K562 (cell line): ENCODE data around the gene LSR. TPM values are rescaled to one million over a fixed set of nuclear protein-coding genes. Genes with fewer than 3 reads are reported as not detected.

Experiments
- ATAC-seq: fragments of 200-7000 bp; cut with Tn5 transposase; 3 replicates; pipeline ENCODE4 v1.9.1; 2020; ENCODE audit warnings: moderate library complexity
- BruUV-seq: library from RNA; stranded (reverse); fragments of 400-500 nt; replicated peaks from 2 replicates; lab custom pipeline; 2021; lab: Mats Ljungman, UMichigan
- CTCF ChIA-PET: fragments of 300-600 bp; formaldehyde crosslinking; extraction: SDS; loops from one replicate; lab custom pipeline; 2021; ENCODE audit warnings: low intra/inter-chr PET ratio; lab: Yijun Ruan, JAX
- POLR2A ChIA-PET: fragments of 300-600, 350-650 bp; sonication (Branson Sonifier 250); formaldehyde crosslinking; extraction: SDS; loops from one replicate; lab custom pipeline; 2021; ENCODE audit warnings: antibody characterized with exemption, inconsistent platforms; lab: Yijun Ruan, JAX
- DNase-seq, 4 experiments: peaks; one replicate each; pipeline versions ENCODE4 v3.0.0 to v3.0.0-alpha.2; 2011 to 2018; ENCODE audit warnings: low spot score in 3 of 4, mixed read lengths in 3 of 4; ENCODE audit errors: extremely low read depth in 1 of 4
- FAIRE-seq: peaks from 2 replicates; lab custom pipeline; 2011; peaks lifted over from hg19 to GRCh38; lab: Jason Lieb, UNC
- H2AFZ ChIP-seq: 2 replicates; pipeline ENCODE4 v1.6.0; 2011; ENCODE audit warnings: low read depth, low read length, control low read depth, inconsistent platforms
- H3K27ac ChIP-seq: fragments of 200-600 bp; 3 replicates; pipeline ENCODE4 v1.8.0; 2011; ENCODE audit warnings: low read depth, mild to moderate bottlenecking, control low read depth, inconsistent platforms, low read length, moderate library complexity, mixed read lengths; ENCODE audit errors: extremely low read depth
- H3K27me3 ChIP-seq, 2 experiments: fragments of 300-600 bp in 1 of 2; 2 replicates in 1 of 2; 3 replicates in 1 of 2; pipeline versions ENCODE4 v1.6.0 to v1.8.0; 2011; ENCODE audit warnings: inconsistent platforms in 2 of 2, low read length in 2 of 2, mild to moderate bottlenecking in 1 of 2, mixed read lengths in 1 of 2, moderate library complexity in 1 of 2; ENCODE audit not compliant: control insufficient read depth in 2 of 2, insufficient read depth in 2 of 2
- H3K36me3 ChIP-seq: fragments of 300-600 bp; 3 replicates; pipeline ENCODE4 v1.8.0; 2011; ENCODE audit warnings: mild to moderate bottlenecking, low read length, inconsistent platforms; ENCODE audit not compliant: control insufficient read depth, insufficient read depth
- H3K4me1 ChIP-seq, 2 experiments: fragments of 200-600 bp in 1 of 2; replicated peaks in 1 of 2; 2 replicates in 1 of 2; 3 replicates in 1 of 2; pipeline versions ENCODE4 v1.5.1 to v1.8.0; 2011; ENCODE audit warnings: inconsistent platforms in 2 of 2, low read length in 2 of 2, mild to moderate bottlenecking in 1 of 2, mixed read lengths in 1 of 2, moderate library complexity in 1 of 2; ENCODE audit not compliant: control insufficient read depth in 2 of 2, insufficient read depth in 2 of 2
- H3K4me2 ChIP-seq: 2 replicates; pipeline ENCODE4 v1.6.1; 2011; ENCODE audit warnings: low read length, control low read depth, inconsistent platforms, mixed read lengths; ENCODE audit not compliant: insufficient read depth
- H3K4me3 ChIP-seq: fragments of 200-600 bp; sonication (generic), shearing (Covaris generic); 2 replicates; pipeline ENCODE4 v1.5.1; 2016; ENCODE audit warnings: control low read depth, inconsistent platforms
- H3K79me2 ChIP-seq: fragments of 200-600 bp; 3 replicates; pipeline ENCODE4 v1.8.0; 2011; ENCODE audit warnings: low read length, inconsistent platforms; ENCODE audit not compliant: control insufficient read depth, insufficient read depth
- H3K9ac ChIP-seq, 2 experiments: 2 replicates each; pipeline versions ENCODE4 v1.6.0 to v1.6.1; 2011; ENCODE audit warnings: low read depth in 2 of 2, low read length in 2 of 2, control low read depth in 1 of 2, inconsistent platforms in 1 of 2, mild to moderate bottlenecking in 1 of 2, mixed read lengths in 1 of 2; ENCODE audit not compliant: insufficient read depth in 1 of 2
- H3K9me1 ChIP-seq: one replicate; pipeline ENCODE4 v1.6.0; 2011; ENCODE audit warnings: inconsistent platforms, mild to moderate bottlenecking, low read length, moderate library complexity; ENCODE audit not compliant: control insufficient read depth, insufficient read depth
- H3K9me3 ChIP-seq: replicated peaks from 2 replicates; pipeline ENCODE4 v1.5.1; 2011; ENCODE audit warnings: low read depth, low read length, inconsistent platforms; ENCODE audit not compliant: control insufficient read depth, insufficient read depth
- H4K20me1 ChIP-seq: replicated peaks from 2 replicates; pipeline ENCODE4 v1.6.1; 2011; ENCODE audit warnings: low read length, inconsistent platforms, mixed read lengths; ENCODE audit not compliant: control insufficient read depth, insufficient read depth
- ARHGAP35 ChIP-seq: fragments of 450-650 bp; IDR thresholded peaks from 2 replicates; pipeline ENCODE4 v1.6.1; 2018; ENCODE audit not compliant: partially characterized antibody
- ATF1 ChIP-seq, 2 experiments: fragments of 450-650 bp in 1 of 2; IDR thresholded peaks; 2 replicates each; pipeline ENCODE4 v1.6.1; 2016; ENCODE audit warnings: missing compliant biosample characterization in 1 of 2, missing genetic modification characterization in 1 of 2
- CCAR2 ChIP-seq: fragments of 200-400 bp; formaldehyde crosslinking; IDR thresholded peaks from 2 replicates; pipeline ENCODE4 v1.6.1; 2017; ENCODE audit warnings: mild to moderate bottlenecking, low read depth, low read length
- CREBBP ChIP-seq: IDR thresholded peaks from one replicate; pipeline ENCODE4 v1.6.1; 2012; ENCODE audit warnings: low read depth, mild to moderate bottlenecking, control low read depth, inconsistent platforms, low read length
- CTBP1 ChIP-seq: fragments of 450-650 bp; IDR thresholded peaks from 2 replicates; pipeline ENCODE4 v1.6.1; 2016; ENCODE audit warnings: borderline replicate concordance
- HCFC1 ChIP-seq: IDR thresholded peaks from 2 replicates; pipeline ENCODE4 v1.6.1; 2012; ENCODE audit warnings: low read depth, low read length, improper control_type of control experiment
- HLTF ChIP-seq: fragments of 450-650 bp; IDR thresholded peaks from 2 replicates; pipeline ENCODE4 v1.6.1; 2016
- MEIS2 ChIP-seq: fragments of 450-650 bp; IDR thresholded peaks from 2 replicates; pipeline ENCODE4 v1.6.1; 2014; ENCODE audit warnings: mild to moderate bottlenecking; ENCODE audit not compliant: partially characterized antibody
- PBX2 ChIP-seq, 2 experiments: IDR thresholded peaks in 1 of 2; conservative IDR thresholded peaks in 1 of 2; 2 replicates each; pipeline ENCODE4 v1.6.1; 2016; ENCODE audit warnings: low read depth in 2 of 2, mild to moderate bottlenecking in 1 of 2, missing compliant biosample characterization in 1 of 2, missing genetic modification characterization in 1 of 2, moderate library complexity in 1 of 2
- SREBF2 ChIP-seq: sonication (generic); formaldehyde crosslinking; IDR thresholded peaks from 2 replicates; pipeline ENCODE4 v1.4.0; 2020; ENCODE audit warnings: mild to moderate bottlenecking, missing genetic modification reagents
- UBTF ChIP-seq, 2 experiments: IDR thresholded peaks; 2 replicates each; pipeline ENCODE4 v1.6.1; 2012; ENCODE audit warnings: improper control_type of control experiment in 2 of 2, low read depth in 2 of 2, low read length in 2 of 2, borderline replicate concordance in 1 of 2
- ZBTB7A ChIP-seq: IDR thresholded peaks from 2 replicates; pipeline ENCODE4 v1.6.1; 2011; ENCODE audit warnings: low read depth, mild to moderate bottlenecking, low read length, moderate library complexity, borderline replicate concordance; ENCODE audit not compliant: control insufficient read depth
- ZNF224 ChIP-seq: sonication (generic); formaldehyde crosslinking; IDR thresholded peaks from 2 replicates; pipeline ENCODE4 v1.8.0; 2022; ENCODE audit warnings: mild to moderate bottlenecking, missing genetic modification reagents
- ZNF282 ChIP-seq: sonication (generic); formaldehyde crosslinking; IDR thresholded peaks from 2 replicates; pipeline ENCODE4 v1.8.1; 2023; ENCODE audit warnings: missing genetic modification reagents
- ZNF589 ChIP-seq: fragments of 200-800 bp; sonication (Bioruptor generic); IDR thresholded peaks from 2 replicates; pipeline ENCODE4 v1.6.1; 2016; ENCODE audit warnings: low read depth, missing genetic modification characterization, missing compliant biosample characterization
- ZNF785 ChIP-seq: fragments of 250-450 bp; sonication (Bioruptor Pico); IDR thresholded peaks from 2 replicates; pipeline ENCODE4 v1.4.0; 2020; ENCODE audit warnings: mild to moderate bottlenecking
- WGBS: fragments of 100-300 bp; shearing (Covaris generic); methylation state at CpG from one replicate; pipeline ENCODE4 v1.1.6; 2016; ENCODE audit warnings: low coverage, mixed read lengths; ENCODE audit not compliant: insufficient coverage; ENCODE audit errors: missing lambda C conversion rate; 5-methylcytosine and 5-hydroxymethylcytosine counted together
- in situ Hi-C: fragments of 300-500 bp; cut with MboI; formaldehyde crosslinking; loops from 4 replicates; pipeline ENCODE4 v1.15.0; 2018; ENCODE audit warnings: inconsistent platforms, mixed read lengths
- intact Hi-C: fragments of 100-400 bp; cut with micrococcal nuclease; formaldehyde crosslinking; loops from 2 replicates; pipeline ENCODE4 v1.14.2; 2022
- polyA plus RNA-seq, 8 experiments: library from polyadenylated mRNA; depleted of rRNA in 4 of 8; stranded (reverse) in 5 of 8; unstranded in 3 of 8; fragments of >200 nt; fragmentation: Nextera tagmentation in 2 of 8; fragmentation: Illumina TruSeq in 1 of 8; extraction: Ambion mirVana in 2 of 8; extraction: Trizol in 1 of 8; gene quantifications; 2 replicates each; pipeline versions ENCODE4 v1.2.1 to v1.2.3, GENCODE V29; 2011 to 2014; ENCODE audit warnings: inconsistent platforms in 1 of 8, missing spikeins in 1 of 8
- total RNA-seq, 7 experiments: library from RNA; depleted of rRNA in 6 of 7; stranded (reverse); fragments of >200 nt in 6 of 7; fragmentation: Illumina TruSeq in 2 of 7; extraction: Trizol in 2 of 7; gene quantifications; 2 replicates each; pipeline versions ENCODE4 v1.2.1 to v1.2.3, GENCODE V29; 2011 to 2021; ENCODE audit warnings: low replicate concordance in 1 of 7

Gene LSR
- total and polyA plus RNA-seq, 9 of the 15 experiments (the other 6 are each of a cell fraction or from before 2014, with no cell fraction given) = 0.44 to 87.9 (median 28.0) TPM

GRCh38 chr19:35272954-35273649, 24.3 kb downstream of the LSR start:
- ATAC-seq = no peak
- intact Hi-C loops (no loop called here), in situ Hi-C loops (loop anchor here (10.0 kb wide), 2 partner anchors 62 to 192 kb away; no protein-coding TSS in a partner anchor)
- Histone ChIP-seq H3K9me1 (no peaks in the 10 kb centered on the region), H3K36me3 (peaks cover 60% of the 10 kb centered on the region; the same call in 2 of the 3 replicates), H3K4me3 (no peak overlapping the region), H3K4me1 (peaks cover 7 to 32% of the 10 kb centered on the region in 2 experiments), H3K9ac (0 out of 4 replicates have a peak overlapping the region, but pooled peaks of 1 of the 2 experiments have one; percentile 55), H3K79me2 (peaks cover 7% of the 10 kb centered on the region; the same call in 2 of the 3 replicates), H3K27ac (no peak overlapping the region), H3K27me3 (no peaks in the 10 kb centered on the region), H3K4me2 (no peak overlapping the region), H2AFZ (no peak overlapping the region), H4K20me1 (no peaks in the 10 kb centered on the region), H3K9me3 (no peaks in the 10 kb centered on the region)
- CTCF ChIA-PET = no interaction called here
- no TSS peak for BruUV-seq
- POLR2A ChIA-PET = interaction anchor here (1.4 to 1.5 kb wide), 2 partner anchors 16 to 31 kb away, joined by 3 to 6 read pairs; no protein-coding TSS in a partner anchor
- 91% methylated on average over 8 of the region's 10 CpGs for WGBS
- DNase-seq = no peak
- no peak for FAIRE-seq
- TF ChIP-seq ZNF282 (CRISPR knock-in tag) (no peak), ATF1 (CRISPR knock-in tag; IDR thresholded peaks at IDR 0.05) (no peak), ATF1 (tag; IDR thresholded peaks at IDR 0.05) (no peak), CCAR2 (no peak), ZBTB7A (no peak), CREBBP (no peak), ZNF589 (CRISPR knock-in tag) (no peak), HCFC1 (no peak), PBX2 (CRISPR knock-in tag; IDR thresholded peaks at IDR 0.05; ENCODE audit: low read depth) (no peak), PBX2 (tag; conservative IDR thresholded peaks at IDR 0.05; ENCODE audit: low read depth) (no peak), HLTF (no peak), UBTF (IDR thresholded peaks at IDR 0.05; ENCODE audit: borderline replicate concordance in 1 of 2, low read depth in 2 of 2, low read length in 2 of 2) (no peak), CTBP1 (no peak), ZNF785 (CRISPR knock-in tag) (no peak), ARHGAP35 (no peak), ZNF224 (CRISPR knock-in tag) (no peak), SREBF2 (CRISPR knock-in tag) (no peak), MEIS2 (no peak)
